ENCODE data around the gene CERCAM.
"Not testable (repeated sequence)": the region's sequence is repeated elsewhere in the genome, so short reads cannot be mapped to it uniquely, and the experiment has no call there.

CERCAM gene

DNA sequence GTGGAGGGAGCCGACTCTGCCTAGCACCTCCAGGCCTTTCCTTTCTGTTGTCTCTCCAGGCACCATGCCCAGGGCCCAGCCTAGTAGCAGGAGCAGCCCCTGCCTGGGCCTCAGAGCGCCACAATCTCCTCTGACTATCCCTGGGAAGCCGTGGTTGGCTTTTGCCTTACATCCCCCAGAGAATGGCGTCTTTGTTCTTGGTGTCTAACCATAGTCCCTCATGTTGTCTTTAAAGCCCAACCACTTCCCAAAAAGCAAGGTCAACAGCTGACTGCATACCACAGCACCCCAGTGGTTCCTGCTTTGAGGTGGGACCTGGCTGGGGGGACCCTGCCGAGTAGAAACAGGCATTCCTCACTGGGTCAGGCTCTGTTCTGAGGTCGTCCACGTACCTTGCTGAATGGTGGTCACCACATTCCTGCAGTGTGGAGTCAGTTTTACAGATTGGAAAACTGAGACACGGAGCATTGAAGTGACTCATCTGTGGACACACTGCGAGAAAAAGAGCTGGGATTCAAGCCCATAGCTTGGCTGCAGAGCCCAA, 13.7 kb upstream of the CERCAM start:
- ChIA-PET POLR2A (ENCODE audit: low non-redundant PET) (no interaction called here), CTCF (interaction anchor here (1.3 kb wide), 1 partner anchor 13 kb away, joined by 5 read pairs; no protein-coding TSS in a partner anchor)
- no peak overlapping the region for H3K27ac ChIP-seq
- DNase-seq (ENCODE audit: low spot score), result no peak
- TF ChIP-seq, protein P1, sequence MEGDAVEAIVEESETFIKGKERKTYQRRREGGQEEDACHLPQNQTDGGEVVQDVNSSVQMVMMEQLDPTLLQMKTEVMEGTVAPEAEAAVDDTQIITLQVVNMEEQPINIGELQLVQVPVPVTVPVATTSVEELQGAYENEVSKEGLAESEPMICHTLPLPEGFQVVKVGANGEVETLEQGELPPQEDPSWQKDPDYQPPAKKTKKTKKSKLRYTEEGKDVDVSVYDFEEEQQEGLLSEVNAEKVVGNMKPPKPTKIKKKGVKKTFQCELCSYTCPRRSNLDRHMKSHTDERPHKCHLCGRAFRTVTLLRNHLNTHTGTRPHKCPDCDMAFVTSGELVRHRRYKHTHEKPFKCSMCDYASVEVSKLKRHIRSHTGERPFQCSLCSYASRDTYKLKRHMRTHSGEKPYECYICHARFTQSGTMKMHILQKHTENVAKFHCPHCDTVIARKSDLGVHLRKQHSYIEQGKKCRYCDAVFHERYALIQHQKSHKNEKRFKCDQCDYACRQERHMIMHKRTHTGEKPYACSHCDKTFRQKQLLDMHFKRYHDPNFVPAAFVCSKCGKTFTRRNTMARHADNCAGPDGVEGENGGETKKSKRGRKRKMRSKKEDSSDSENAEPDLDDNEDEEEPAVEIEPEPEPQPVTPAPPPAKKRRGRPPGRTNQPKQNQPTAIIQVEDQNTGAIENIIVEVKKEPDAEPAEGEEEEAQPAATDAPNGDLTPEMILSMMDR (conservative IDR thresholded peaks at IDR 0.05; ENCODE audit: low read depth), result no peak

DNA sequence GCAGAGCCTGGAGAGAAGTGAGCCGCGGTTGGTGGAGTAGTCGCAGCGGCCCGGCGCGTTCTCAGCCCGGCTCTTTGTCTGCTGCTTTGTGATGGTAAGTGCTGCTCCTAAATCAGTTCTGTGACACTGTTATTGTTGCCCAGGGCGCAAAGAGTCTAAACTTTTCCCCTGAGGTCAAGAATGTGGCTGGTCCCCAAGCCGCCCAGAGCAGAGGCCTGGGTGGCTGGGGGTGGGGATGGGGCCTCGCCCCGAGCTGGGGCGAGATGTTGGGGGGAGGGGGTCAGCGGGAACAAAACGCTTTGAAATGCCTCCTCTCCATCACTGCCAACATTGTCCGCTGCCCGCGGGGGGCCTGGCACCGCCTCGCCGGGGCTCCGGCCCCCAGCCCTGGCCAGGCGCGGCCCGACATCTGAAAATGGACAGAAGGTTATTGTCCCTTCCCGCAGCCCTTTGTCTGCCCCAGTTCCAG, 11.7 kb upstream of the CERCAM start:
- TF ChIP-seq, protein P1 (conservative IDR thresholded peaks at IDR 0.05; ENCODE audit: low read depth), result no peak
- H3K27ac ChIP-seq, result no peak overlapping the region
- ChIA-PET POLR2A (ENCODE audit: low non-redundant PET) (no interaction called here), CTCF (no interaction called here)
- no peak for DNase-seq (ENCODE audit: low spot score)

DNA sequence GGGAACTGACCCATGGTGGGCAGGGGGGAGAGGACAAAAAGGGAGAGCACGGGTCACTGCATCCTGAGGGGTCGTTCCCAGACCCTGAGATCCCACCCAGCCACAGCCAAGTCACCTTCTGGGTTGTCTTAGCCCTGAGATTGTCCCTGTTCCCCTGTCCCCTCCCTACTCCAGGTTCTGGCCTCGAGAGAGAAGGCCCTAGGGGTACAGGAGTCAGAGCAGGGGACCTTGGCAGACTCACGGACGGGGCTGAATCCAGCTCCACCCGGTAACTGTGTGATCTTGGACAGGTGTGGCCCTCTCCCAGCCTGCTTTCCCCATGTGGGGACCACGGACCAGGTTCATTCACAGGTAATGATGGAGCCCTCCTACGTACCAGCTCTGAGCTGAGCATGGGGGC, 11.2 kb upstream of the CERCAM start:
- no peak for DNase-seq (ENCODE audit: low spot score)
- POLR2A ChIA-PET (ENCODE audit: low non-redundant PET), result interaction anchor here (0.6 kb wide), 1 partner anchor 133 kb away, joined by 4 read pairs; no protein-coding TSS in a partner anchor
- no peak overlapping the region for H3K27ac ChIP-seq
- CTCF ChIA-PET, result interaction anchor here (0.7 to 1.1 kb wide), 2 partner anchors 11 to 88 kb away, joined by 3 to 4 read pairs; partner anchors contain the start of gene CERCAM
- TF ChIP-seq, protein P1 (conservative IDR thresholded peaks at IDR 0.05; ENCODE audit: low read depth), result no peak

DNA sequence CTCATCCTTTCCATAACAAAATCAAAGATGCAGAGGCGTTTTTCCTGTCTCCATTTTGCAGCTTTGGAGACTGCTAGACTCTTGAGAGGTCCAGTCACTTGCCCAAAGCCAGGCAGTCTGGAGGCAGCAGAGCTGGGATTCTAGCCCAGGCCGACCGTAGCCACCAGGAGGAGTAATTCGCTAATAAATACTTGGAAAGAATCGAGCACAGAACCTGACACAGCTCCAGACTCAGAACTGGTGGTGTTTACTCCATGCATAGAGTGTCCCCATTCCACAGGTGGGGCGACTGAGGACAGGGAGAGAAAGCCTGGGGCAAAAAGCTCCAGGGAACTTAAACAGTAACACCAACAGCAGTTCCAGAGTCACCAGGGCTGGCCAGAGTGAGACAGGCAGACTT, 10.7 kb upstream of the CERCAM start:
- TF ChIP-seq, protein P1 (conservative IDR thresholded peaks at IDR 0.05; ENCODE audit: low read depth), result no peak
- H3K27ac ChIP-seq, result no peak overlapping the region
- POLR2A ChIA-PET (ENCODE audit: low non-redundant PET), result interaction anchor here (0.6 kb wide), 1 partner anchor 132 kb away, joined by 4 read pairs; no protein-coding TSS in a partner anchor
- DNase-seq (ENCODE audit: low spot score), result no peak
- CTCF ChIA-PET, result interaction anchor here (0.6 to 3.4 kb wide), 4 partner anchors 11 to 89 kb away, joined by 3 to 33 read pairs (median 4); partner anchors contain the start of gene CERCAM

DNA sequence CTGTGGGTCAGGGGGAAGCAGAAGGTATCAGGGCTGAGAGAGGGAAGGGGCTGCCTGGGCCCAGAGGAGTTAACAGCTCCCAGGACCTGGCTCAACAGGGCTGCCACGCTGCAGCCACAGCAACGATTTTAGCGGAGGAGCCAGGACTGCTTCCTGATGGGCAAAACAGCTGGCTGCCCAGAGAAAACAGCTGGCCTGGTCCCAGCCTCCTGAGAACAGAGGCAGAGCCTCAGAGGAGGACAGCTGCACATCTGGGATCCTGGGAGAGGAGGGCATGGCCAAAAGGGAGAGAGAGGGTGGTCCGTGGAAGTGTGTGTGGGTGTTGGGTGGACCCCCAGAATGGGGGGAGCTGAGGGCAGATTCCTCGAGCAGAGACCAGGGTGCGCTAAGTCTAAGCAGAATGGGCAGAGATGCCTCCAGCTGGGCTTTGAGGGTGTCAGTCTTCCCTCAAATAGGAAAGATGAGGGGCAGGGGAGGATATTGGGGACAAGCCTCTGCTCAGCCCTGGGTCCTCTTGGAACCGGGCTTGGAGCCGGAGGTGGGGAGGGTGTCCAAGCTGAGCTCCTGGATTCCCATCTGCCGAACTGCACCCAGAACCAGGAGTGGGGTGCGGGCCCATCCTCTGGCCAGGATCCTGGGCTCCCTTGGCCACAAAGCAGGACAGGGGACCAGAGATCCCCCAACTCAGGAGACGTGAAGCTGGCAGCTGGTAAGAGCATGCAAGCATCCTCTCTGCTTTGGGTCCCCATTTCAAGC, 9.1 kb upstream of the CERCAM start:
- TF ChIP-seq, protein P1 (conservative IDR thresholded peaks at IDR 0.05; ENCODE audit: low read depth), result no peak
- no peak for DNase-seq (ENCODE audit: low spot score)
- ChIA-PET CTCF (interaction anchor here (0.6 to 3.4 kb wide), 6 partner anchors 8 to 105 kb away, joined by 3 to 33 read pairs (median 4); no protein-coding TSS in a partner anchor), POLR2A (ENCODE audit: low non-redundant PET) (interaction anchor here (0.5 kb wide), 1 partner anchor 355 kb away, joined by 3 read pairs; no protein-coding TSS in a partner anchor)
- H3K27ac ChIP-seq, result no peak overlapping the region

DNA sequence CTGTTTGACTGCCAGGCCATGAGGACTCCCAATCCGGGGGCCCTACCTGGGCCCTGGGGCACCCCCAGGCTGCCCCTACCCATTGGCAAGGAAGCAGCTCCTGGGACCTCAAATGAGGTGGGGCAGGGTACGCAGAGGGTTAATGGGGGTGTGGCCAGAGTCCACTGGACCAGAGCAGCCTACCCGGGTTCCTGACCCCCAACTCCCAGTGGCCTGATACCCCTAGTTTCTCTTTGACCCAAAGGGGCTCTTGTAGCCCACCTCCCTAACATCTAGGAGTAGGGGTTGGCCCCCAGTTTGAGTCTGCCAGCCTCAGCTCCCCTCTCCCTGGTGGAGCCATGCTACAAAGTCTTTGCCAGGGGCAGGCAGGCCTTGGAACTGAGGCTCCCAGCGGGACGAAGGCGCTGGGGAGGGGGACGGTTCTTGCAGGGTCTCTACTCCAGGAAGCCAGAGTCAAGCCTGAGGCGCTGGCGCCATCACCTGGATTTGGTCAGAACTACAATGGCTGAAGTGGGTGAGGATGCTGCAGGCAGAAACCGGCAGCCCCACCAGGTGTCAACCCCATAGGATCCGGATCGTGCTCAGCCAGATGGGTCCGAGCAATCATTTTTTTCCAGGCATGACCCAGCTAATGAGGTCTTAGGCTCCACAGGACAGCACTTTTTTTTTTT, 8.4 kb upstream of the CERCAM start:
- TF ChIP-seq, protein P1 (conservative IDR thresholded peaks at IDR 0.05; ENCODE audit: low read depth), result peak; percentile 41
- POLR2A ChIA-PET (ENCODE audit: low non-redundant PET), result no interaction called here
- DNase-seq (ENCODE audit: low spot score), result no peak
- H3K27ac ChIP-seq, result no peak overlapping the region
- CTCF ChIA-PET, result interaction anchor here (0.7 to 3.4 kb wide), 5 partner anchors 8 to 83 kb away, joined by 3 to 33 read pairs (median 4); no protein-coding TSS in a partner anchor

DNA sequence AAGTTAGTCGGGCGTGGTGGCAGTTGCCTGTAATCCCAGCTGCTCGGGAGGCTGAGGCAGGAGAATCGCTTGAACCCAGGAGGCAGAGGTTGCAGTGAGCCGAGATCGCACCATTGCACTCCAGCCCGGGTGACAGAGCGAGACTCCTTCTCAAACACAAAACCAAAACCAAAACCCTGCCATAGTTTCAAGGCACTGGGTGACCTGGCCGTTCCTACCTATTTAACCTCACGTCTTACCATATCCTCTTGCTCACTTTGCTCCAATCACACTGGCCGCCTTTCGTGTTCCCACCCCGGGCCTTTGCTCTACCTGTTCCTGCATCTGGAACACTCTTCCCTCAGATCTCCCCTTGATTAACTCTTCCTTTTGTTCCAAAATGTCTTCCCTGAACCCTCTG, 6.9 kb upstream of the CERCAM start:
- H3K27ac ChIP-seq; POLR2A ChIA-PET (ENCODE audit: low non-redundant PET); DNase-seq (ENCODE audit: low spot score); CTCF ChIA-PET: not testable (repeated sequence)
